Progenitor cell of endocrine pancreas (in vitro differentiated cells): Measurements from ENCODE around the gene DAPK1. TPM values are rescaled to one million over a fixed set of nuclear protein-coding genes. Genes with fewer than 3 reads are reported as not detected.

Experiments used
- DNase-seq: peaks from one replicate; pipeline ENCODE4 v3.0.0; 2021; ENCODE audit warnings: low spot score; ENCODE audit not compliant: unreplicated experiment
- H3K27ac Mint-ChIP-seq: 2 replicates; pipeline ENCODE4 v1.8.0; 2021; ENCODE audit warnings: mild to moderate bottlenecking, moderate library complexity, mixed read lengths
- H3K27me3 Mint-ChIP-seq: 2 replicates; pipeline ENCODE4 v1.8.0; 2021; ENCODE audit warnings: mixed read lengths
- H3K36me3 Mint-ChIP-seq: 2 replicates; pipeline ENCODE4 v1.8.0; 2022; ENCODE audit warnings: mixed read lengths; ENCODE audit not compliant: insufficient read depth
- H3K4me1 Mint-ChIP-seq: 2 replicates; pipeline ENCODE4 v1.8.0; 2021; ENCODE audit warnings: low read depth, mixed read lengths
- H3K4me3 Mint-ChIP-seq: 2 replicates; pipeline ENCODE4 v1.8.0; 2021; ENCODE audit warnings: low read depth, mild to moderate bottlenecking, moderate library complexity, mixed read lengths
- H3K9me3 Mint-ChIP-seq: 2 replicates; pipeline ENCODE4 v1.8.0; 2021; ENCODE audit warnings: low read depth, mixed read lengths
- CTCF ChIP-seq: fragments of 200-600 bp; sonication (generic); IDR thresholded peaks from one replicate; pipeline ENCODE4 v1.5.0; 2021; ENCODE audit warnings: antibody characterized with exemption, mild to moderate bottlenecking; ENCODE audit not compliant: unreplicated experiment
- total RNA-seq: library from RNA; stranded (reverse); gene quantifications from 2 replicates; pipeline ENCODE4 v1.2.1, GENCODE V29; 2021

The DAPK1 gene
- total RNA-seq, 1 donor from 2014 or later, result 202 TPM

- TF ChIP-seq CTCF, result no peak
- H3K9me3 Mint-ChIP-seq, result no peaks in the 10 kb centered on the region
- H3K36me3 Mint-ChIP-seq, result peaks cover 37% of the 10 kb centered on the region
- no peak overlapping the region for H3K27ac Mint-ChIP-seq
- no peaks in the 10 kb centered on the region for H3K27me3 Mint-ChIP-seq
- DNase-seq, result no peak
- H3K4me1 Mint-ChIP-seq, result peaks cover 2% of the 10 kb centered on the region
- no peak overlapping the region for H3K4me3 Mint-ChIP-seq
Observed at GRCh38 chr9:87701491-87701890, 203.8 kb downstream of the DAPK1 start.

GRCh38 chr9:87701931-87702421 lies 204.3 kb downstream of the DAPK1 start:
- H3K27ac Mint-ChIP-seq, result peak overlapping the region; percentile 75
- H3K4me3 Mint-ChIP-seq, result no peak overlapping the region
- H3K27me3 Mint-ChIP-seq, result no peaks in the 10 kb centered on the region
- H3K9me3 Mint-ChIP-seq, result no peaks in the 10 kb centered on the region
- H3K36me3 Mint-ChIP-seq, result peaks cover 32% of the 10 kb centered on the region
- no peaks in the 10 kb centered on the region for H3K4me1 Mint-ChIP-seq
- no peak for DNase-seq
- TF ChIP-seq CTCF, result no peak

GRCh38 chr9:87702921-87703320 lies 205.3 kb downstream of the DAPK1 start:
- no peak for DNase-seq
- peak overlapping the region; percentile 62 for H3K27ac Mint-ChIP-seq
- H3K36me3 Mint-ChIP-seq, result peaks cover 30% of the 10 kb centered on the region
- no peaks in the 10 kb centered on the region for H3K27me3 Mint-ChIP-seq
- TF ChIP-seq CTCF, result no peak
- no peaks in the 10 kb centered on the region for H3K9me3 Mint-ChIP-seq
- H3K4me3 Mint-ChIP-seq, result no peak overlapping the region
- no peaks in the 10 kb centered on the region for H3K4me1 Mint-ChIP-seq

GRCh38 chr9:87703636-87704276 lies 206.1 kb downstream of the DAPK1 start:
- no peak for DNase-seq
- Mint-ChIP-seq H3K4me3 (no peak overlapping the region), H3K27me3 (no peaks in the 10 kb centered on the region), H3K36me3 (peaks cover 28% of the 10 kb centered on the region), H3K4me1 (no peaks in the 10 kb centered on the region), H3K9me3 (no peaks in the 10 kb centered on the region), H3K27ac (peak overlapping the region; percentile 48)
- no peak for TF ChIP-seq CTCF

GRCh38 chr9:87704342-87704741 lies 206.7 kb downstream of the DAPK1 start:
- no peak overlapping the region for H3K4me3 Mint-ChIP-seq
- no peaks in the 10 kb centered on the region for H3K4me1 Mint-ChIP-seq
- H3K27ac Mint-ChIP-seq, result peak overlapping the region; percentile 5
- H3K9me3 Mint-ChIP-seq, result no peaks in the 10 kb centered on the region
- no peaks in the 10 kb centered on the region for H3K27me3 Mint-ChIP-seq
- DNase-seq, result no peak
- TF ChIP-seq CTCF, result no peak
- H3K36me3 Mint-ChIP-seq, result peaks cover 26% of the 10 kb centered on the region
